ENCODE results near the gene NSL1.
"Not testable (repeated sequence)": the region's sequence is repeated elsewhere in the genome, so short reads cannot be mapped to it uniquely, and the experiment has no call there.

NSL1 gene

DNA sequence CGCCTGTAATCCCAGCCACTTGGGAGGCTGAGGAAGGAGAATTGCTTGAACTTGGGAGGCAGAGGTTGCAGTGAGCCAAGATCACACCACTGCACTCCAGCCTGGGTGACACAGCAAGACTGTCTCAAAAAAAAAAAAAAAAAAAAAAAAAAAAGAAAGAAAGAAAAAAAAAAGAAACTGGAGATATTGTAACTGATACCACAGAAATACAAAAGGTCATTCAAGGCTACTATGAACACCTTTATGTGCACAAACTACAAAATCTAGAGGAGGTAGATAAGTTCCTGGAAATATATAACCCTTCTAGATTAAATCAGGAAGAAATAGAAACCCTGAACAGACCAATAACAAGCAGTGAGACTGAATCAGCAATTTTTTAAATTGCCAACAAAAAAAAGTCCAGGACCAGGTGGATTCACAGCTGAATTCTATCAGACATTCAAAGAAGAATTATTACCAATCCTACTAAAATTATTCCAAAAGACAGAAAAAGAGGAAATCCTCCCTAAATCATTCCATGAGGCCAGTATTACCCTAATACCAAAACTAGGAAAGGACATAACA is 26.8 kb downstream of the NSL1 start:
- not testable (repeated sequence) for H3K27me3 ChIP-seq (ENCODE audit: insufficient read depth, low read length); H3K27ac ChIP-seq (ENCODE audit: low read depth, low read length); H3K4me1 ChIP-seq (ENCODE audit: control insufficient read depth, insufficient read depth, low read length, unreplicated experiment); H3K4me3 ChIP-seq (ENCODE audit: low read depth, low read length); H2AFZ ChIP-seq (ENCODE audit: low read length, unreplicated experiment)
- Histone ChIP-seq H3K79me2 (ENCODE audit: control insufficient read depth, insufficient read depth, low read length, unreplicated experiment) (peaks cover 22% of the 10 kb centered on the region), H3K36me3 (ENCODE audit: insufficient read depth, low read length) (peaks cover 15% of the 10 kb centered on the region)

DNA sequence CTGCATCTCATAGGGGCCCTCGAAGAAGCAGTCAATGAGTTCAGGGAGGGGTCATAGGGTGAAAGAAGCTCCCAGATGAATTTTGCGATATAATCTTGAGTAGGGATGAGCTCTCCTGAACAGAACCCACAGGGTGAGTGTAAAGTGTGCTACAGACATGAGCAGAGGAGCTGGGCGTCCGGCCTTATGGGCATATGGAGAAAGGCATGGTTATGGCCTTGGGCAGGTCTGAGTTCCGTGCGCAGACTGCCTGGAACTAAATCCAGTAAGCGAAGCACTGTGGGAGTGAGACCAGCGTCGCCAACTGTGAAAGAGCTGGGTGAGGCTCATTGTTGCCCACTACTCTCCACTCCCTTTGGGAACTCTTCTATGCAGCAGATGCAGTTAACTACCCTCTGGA is 28.7 kb downstream of the NSL1 start:
- Histone ChIP-seq H2AFZ (ENCODE audit: low read length, unreplicated experiment) (no peak overlapping the region), H3K4me1 (ENCODE audit: control insufficient read depth, insufficient read depth, low read length, unreplicated experiment) (no peaks in the 10 kb centered on the region), H3K79me2 (ENCODE audit: control insufficient read depth, insufficient read depth, low read length, unreplicated experiment) (peaks cover 28% of the 10 kb centered on the region), H3K4me3 (ENCODE audit: low read depth, low read length) (no peak overlapping the region), H3K27me3 (ENCODE audit: insufficient read depth, low read length) (no peaks in the 10 kb centered on the region), H3K27ac (ENCODE audit: low read depth, low read length) (no peak overlapping the region), H3K36me3 (ENCODE audit: insufficient read depth, low read length) (peaks cover 8% of the 10 kb centered on the region)

DNA sequence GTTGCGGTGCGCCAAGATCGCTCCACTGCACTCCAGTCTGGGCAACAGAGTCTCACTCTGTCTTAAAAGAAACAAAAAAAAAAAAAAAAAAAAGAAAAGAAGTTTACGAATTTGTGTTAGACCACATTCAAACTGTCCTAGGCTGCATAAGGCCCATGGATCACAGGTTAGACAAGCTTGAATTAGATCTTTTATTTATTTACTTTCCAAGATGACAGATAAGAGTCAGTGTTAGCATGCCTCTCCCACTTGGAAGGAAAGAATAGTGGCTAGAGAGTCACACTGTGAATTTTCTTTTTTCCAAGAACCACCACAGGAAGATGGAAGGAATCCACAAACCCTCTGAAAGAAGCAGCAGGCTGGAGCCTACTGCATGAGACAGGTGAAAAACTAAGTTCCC is 29.3 kb downstream of the NSL1 start:
- H3K27ac ChIP-seq (ENCODE audit: low read depth, low read length): no peak overlapping the region
- H3K27me3 ChIP-seq (ENCODE audit: insufficient read depth, low read length): no peaks in the 10 kb centered on the region
- H3K4me3 ChIP-seq (ENCODE audit: low read depth, low read length): no peak overlapping the region
- H3K79me2 ChIP-seq (ENCODE audit: control insufficient read depth, insufficient read depth, low read length, unreplicated experiment): peaks cover 28% of the 10 kb centered on the region
- peaks cover 8% of the 10 kb centered on the region for H3K36me3 ChIP-seq (ENCODE audit: insufficient read depth, low read length)
- no peak overlapping the region for H2AFZ ChIP-seq (ENCODE audit: low read length, unreplicated experiment)
- no peaks in the 10 kb centered on the region for H3K4me1 ChIP-seq (ENCODE audit: control insufficient read depth, insufficient read depth, low read length, unreplicated experiment)

DNA sequence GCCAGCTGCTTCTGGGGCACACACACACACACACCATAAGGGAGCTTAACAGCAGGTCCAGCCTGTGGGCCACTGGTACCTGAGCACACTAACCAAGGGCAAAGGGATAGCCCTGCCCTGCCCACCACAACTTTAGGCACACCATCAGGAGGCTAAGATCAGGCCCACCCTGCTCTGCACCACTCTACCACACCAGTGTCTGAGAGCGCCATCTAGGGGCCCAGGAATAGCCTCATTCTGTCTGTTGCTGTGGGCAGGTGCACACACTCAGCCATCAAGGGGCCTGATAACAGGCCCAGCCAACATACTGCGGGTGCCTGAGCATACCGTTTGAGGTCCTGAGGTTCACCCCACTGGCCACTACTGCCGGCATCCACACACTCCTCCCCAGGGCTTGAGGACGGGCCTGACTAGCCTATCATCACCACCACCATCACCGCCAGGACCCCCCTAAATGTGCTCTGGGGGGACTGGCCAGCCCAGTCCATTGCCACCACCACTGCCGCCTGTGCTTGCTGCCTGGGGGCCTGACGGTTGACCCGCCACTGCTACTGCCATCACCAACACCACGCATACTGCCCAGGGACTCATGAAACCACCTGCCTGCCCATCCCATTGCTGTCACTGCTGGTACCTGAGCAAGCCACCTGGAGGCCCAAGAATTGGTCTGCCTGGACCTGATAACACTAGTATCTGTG is 31.3 kb downstream of the NSL1 start:
- no peak overlapping the region for H3K27ac ChIP-seq (ENCODE audit: low read depth, low read length)
- peaks cover 26% of the 10 kb centered on the region for H3K79me2 ChIP-seq (ENCODE audit: control insufficient read depth, insufficient read depth, low read length, unreplicated experiment)
- no peak overlapping the region for H3K4me3 ChIP-seq (ENCODE audit: low read depth, low read length)
- H2AFZ ChIP-seq (ENCODE audit: low read length, unreplicated experiment): no peak overlapping the region
- peaks cover 8% of the 10 kb centered on the region; the same call in 1 of the 2 replicates for H3K36me3 ChIP-seq (ENCODE audit: insufficient read depth, low read length)
- H3K27me3 ChIP-seq (ENCODE audit: insufficient read depth, low read length): no peaks in the 10 kb centered on the region
- H3K4me1 ChIP-seq (ENCODE audit: control insufficient read depth, insufficient read depth, low read length, unreplicated experiment): no peaks in the 10 kb centered on the region

DNA sequence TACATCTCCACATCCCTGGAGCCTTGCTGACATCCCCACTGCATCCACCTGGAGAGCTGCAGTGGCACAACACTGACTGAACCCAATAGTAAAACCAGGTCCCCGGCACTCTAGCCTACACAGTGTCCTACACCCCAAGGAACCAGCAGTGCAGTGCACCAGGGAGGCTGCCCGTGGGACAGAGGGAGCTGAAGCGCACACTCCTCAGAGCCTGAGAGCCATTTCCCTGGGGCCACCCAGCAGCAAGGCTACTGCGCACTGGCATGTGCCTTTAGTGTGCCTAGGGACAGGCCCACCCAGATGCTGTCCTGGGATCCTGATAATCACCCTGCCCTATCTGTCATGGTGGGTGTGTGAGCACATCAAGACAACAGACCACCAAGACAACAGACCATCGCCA is 31.9 kb downstream of the NSL1 start:
- peaks cover 26% of the 10 kb centered on the region for H3K79me2 ChIP-seq (ENCODE audit: control insufficient read depth, insufficient read depth, low read length, unreplicated experiment)
- H3K36me3 ChIP-seq (ENCODE audit: insufficient read depth, low read length): peaks cover 8% of the 10 kb centered on the region; the same call in 1 of the 2 replicates
- H3K4me1 ChIP-seq (ENCODE audit: control insufficient read depth, insufficient read depth, low read length, unreplicated experiment): no peaks in the 10 kb centered on the region
- no peaks in the 10 kb centered on the region for H3K27me3 ChIP-seq (ENCODE audit: insufficient read depth, low read length)
- no peak overlapping the region for H3K27ac ChIP-seq (ENCODE audit: low read depth, low read length)
- no peak overlapping the region for H3K4me3 ChIP-seq (ENCODE audit: low read depth, low read length)
- no peak overlapping the region for H2AFZ ChIP-seq (ENCODE audit: low read length, unreplicated experiment)

DNA sequence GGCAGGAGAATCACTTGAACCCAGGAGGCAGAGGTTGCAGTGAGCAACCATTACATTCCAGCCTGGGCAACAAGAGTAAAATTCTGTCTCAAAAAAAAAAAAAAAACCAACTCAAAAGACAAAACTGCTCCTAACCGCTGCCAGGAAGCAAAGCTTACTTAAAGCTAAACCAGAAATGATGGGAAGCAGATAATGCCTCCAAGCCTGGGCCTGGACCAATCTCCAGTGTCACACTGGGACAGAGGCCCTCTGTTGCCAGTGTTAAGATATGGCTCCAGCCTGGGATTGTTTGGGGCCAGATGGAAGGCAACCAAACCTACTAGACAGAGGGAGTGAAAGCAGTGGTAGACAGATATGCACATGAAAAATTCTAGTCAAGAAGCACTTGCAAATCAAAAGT is 36.9 kb downstream of the NSL1 start:
- peaks cover 9% of the 10 kb centered on the region for H3K79me2 ChIP-seq (ENCODE audit: control insufficient read depth, insufficient read depth, low read length, unreplicated experiment)
- no peak overlapping the region for H3K4me3 ChIP-seq (ENCODE audit: low read depth, low read length)
- H2AFZ ChIP-seq (ENCODE audit: low read length, unreplicated experiment): no peak overlapping the region
- no peak overlapping the region for H3K27ac ChIP-seq (ENCODE audit: low read depth, low read length)
- no peaks in the 10 kb centered on the region for H3K27me3 ChIP-seq (ENCODE audit: insufficient read depth, low read length)
- H3K36me3 ChIP-seq (ENCODE audit: insufficient read depth, low read length): no peaks in the 10 kb centered on the region
- peaks cover 19% of the 10 kb centered on the region for H3K4me1 ChIP-seq (ENCODE audit: control insufficient read depth, insufficient read depth, low read length, unreplicated experiment)

DNA sequence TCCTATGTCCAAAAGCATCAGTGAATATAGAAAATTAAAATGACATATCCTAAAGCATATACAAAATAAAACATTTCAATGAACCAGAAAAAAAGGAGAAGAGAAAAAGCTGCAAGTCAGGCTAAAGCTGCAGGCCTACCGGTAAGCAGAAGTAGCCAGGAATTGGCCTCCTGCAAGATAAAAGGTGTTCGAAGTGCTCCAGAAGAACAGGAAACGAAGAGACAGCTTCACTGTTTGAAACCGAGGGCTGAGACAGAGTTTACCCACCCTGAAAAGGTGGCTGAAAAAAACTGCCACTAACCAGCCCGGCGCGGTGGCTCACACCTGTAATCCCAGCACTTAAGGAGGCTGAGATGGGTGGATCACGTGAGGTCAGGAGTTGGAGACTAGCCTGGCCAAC is 37.4 kb downstream of the NSL1 start:
- Histone ChIP-seq H3K4me1 (ENCODE audit: control insufficient read depth, insufficient read depth, low read length, unreplicated experiment) (peaks cover 19% of the 10 kb centered on the region), H3K36me3 (ENCODE audit: insufficient read depth, low read length) (no peaks in the 10 kb centered on the region)

DNA sequence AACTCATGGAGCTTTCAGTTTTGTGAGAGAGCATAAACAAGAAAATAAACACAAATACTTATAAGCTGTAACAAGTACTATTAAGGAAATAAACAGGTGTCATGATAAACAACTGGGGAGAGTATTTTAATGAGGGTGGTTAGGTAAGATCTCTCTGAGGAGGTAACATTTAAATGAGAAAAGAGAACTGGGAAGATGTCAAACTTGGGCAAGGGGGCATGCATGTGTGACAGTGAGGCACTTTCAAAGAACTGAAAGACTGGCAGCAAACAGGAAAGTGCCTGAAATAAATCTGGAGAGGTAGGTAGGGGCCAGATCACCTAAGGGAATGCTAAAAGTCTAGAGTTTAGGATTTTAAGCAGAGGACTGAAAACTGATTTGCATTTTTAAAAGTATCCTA is 37.8 kb downstream of the NSL1 start:
- H3K27me3 ChIP-seq (ENCODE audit: insufficient read depth, low read length): no peaks in the 10 kb centered on the region
- H2AFZ ChIP-seq (ENCODE audit: low read length, unreplicated experiment): no peak overlapping the region
- H3K4me3 ChIP-seq (ENCODE audit: low read depth, low read length): no peak overlapping the region
- H3K79me2 ChIP-seq (ENCODE audit: control insufficient read depth, insufficient read depth, low read length, unreplicated experiment): peaks cover 5% of the 10 kb centered on the region
- peaks cover 19% of the 10 kb centered on the region for H3K4me1 ChIP-seq (ENCODE audit: control insufficient read depth, insufficient read depth, low read length, unreplicated experiment)
- H3K27ac ChIP-seq (ENCODE audit: low read depth, low read length): no peak overlapping the region
- no peaks in the 10 kb centered on the region for H3K36me3 ChIP-seq (ENCODE audit: insufficient read depth, low read length)

More for the DNA sequence above, 37.4 kb downstream of the NSL1 start:
- Histone ChIP-seq H2AFZ (ENCODE audit: low read length, unreplicated experiment) (no peak overlapping the region), H3K79me2 (ENCODE audit: control insufficient read depth, insufficient read depth, low read length, unreplicated experiment) (peaks cover 6% of the 10 kb centered on the region), H3K27ac (ENCODE audit: low read depth, low read length) (no peak overlapping the region), H3K27me3 (ENCODE audit: insufficient read depth, low read length) (no peaks in the 10 kb centered on the region), H3K4me3 (ENCODE audit: low read depth, low read length) (no peak overlapping the region)

DNA sequence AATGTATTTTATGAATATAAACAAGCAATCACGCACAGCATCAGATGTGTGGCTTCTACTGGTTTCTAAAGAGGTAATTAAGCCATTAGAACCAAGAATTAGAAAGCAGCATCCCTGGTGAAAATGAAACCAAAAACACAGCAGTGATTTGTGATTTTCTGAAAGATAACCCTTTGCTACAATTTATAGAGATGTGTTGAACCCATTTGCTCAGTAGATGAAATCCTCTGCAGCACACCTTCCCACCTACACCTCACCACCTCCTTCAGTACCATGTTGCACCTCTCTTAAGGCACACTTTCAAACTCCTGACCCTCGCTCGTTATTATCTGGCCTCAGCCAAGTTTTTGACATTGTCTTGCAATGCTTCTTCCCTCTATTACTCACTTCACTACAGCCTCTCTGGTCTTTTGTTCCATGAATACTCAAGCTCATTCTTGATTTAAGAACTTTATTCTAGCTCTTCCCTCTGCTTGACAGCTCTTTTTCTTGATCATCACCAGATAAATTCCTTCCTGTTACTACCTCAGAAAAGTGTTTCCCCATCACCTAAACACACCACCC is 38.6 kb downstream of the NSL1 start:
- Histone ChIP-seq H2AFZ (ENCODE audit: low read length, unreplicated experiment) (peak overlapping the region; percentile 61), H3K79me2 (ENCODE audit: control insufficient read depth, insufficient read depth, low read length, unreplicated experiment) (peaks cover 5% of the 10 kb centered on the region), H3K4me1 (ENCODE audit: control insufficient read depth, insufficient read depth, low read length, unreplicated experiment) (peaks cover 19% of the 10 kb centered on the region), H3K36me3 (ENCODE audit: insufficient read depth, low read length) (no peaks in the 10 kb centered on the region), H3K27ac (ENCODE audit: low read depth, low read length) (peak overlapping the region; percentile 72), H3K27me3 (ENCODE audit: insufficient read depth, low read length) (no peaks in the 10 kb centered on the region), H3K4me3 (ENCODE audit: low read depth, low read length) (peak overlapping the region; percentile 88)

DNA sequence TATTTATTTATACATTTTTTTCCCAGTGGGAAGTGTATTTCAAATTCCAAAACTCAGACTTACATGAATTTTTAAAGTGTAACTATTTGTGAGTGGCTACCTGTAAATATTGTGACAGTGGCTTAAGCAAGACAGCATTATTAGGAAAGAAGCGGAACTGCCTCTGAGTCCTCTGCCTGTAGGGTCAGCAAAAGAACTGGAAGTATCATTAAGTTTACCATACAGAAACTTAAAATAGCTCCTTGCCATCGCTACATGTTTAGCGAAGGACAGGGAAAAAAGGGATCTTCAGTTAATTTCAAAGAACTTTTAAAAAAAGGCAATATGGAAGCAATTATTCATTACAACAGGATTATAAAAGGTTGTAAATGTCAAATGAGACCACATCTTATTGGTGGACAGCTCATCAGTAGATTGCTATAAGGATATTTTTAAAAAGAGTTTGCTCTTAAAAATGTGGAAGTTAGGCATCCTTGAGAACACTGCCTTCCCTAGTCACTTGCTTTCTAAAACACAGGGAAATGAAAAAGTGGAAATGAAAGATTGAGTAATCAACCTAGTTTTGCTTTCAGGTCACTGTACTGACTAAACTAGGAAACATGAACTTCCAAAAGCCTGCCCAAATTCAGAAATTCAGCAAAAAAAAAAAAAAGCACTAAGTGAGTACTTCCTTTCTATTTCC is 39.2 kb downstream of the NSL1 start:
- H3K4me1 ChIP-seq (ENCODE audit: control insufficient read depth, insufficient read depth, low read length, unreplicated experiment): peaks cover 19% of the 10 kb centered on the region
- H3K27me3 ChIP-seq (ENCODE audit: insufficient read depth, low read length): no peaks in the 10 kb centered on the region
- peak overlapping the region; percentile 72 for H3K27ac ChIP-seq (ENCODE audit: low read depth, low read length)
- H3K79me2 ChIP-seq (ENCODE audit: control insufficient read depth, insufficient read depth, low read length, unreplicated experiment): peaks cover 5% of the 10 kb centered on the region
- H2AFZ ChIP-seq (ENCODE audit: low read length, unreplicated experiment): peak overlapping the region; percentile 61
- H3K36me3 ChIP-seq (ENCODE audit: insufficient read depth, low read length): no peaks in the 10 kb centered on the region
- H3K4me3 ChIP-seq (ENCODE audit: low read depth, low read length): peak overlapping the region; percentile 88
